Activated gamma-delta T cell treated with anti-CD3 and anti-CD28 coated beads, Interleukin-2, amount 50 U/mL, for 16 hours (primary cell): Measurements from ENCODE around the gene QSOX1.
A peak's percentile ranks its signal among the peaks of the same experiment; 100 is the strongest.
"Not testable (repeated sequence)": the region's sequence is repeated elsewhere in the genome, so short reads cannot be mapped to it uniquely, and the experiment has no call there.

Experiments used
- DNase-seq: peaks from one replicate; pipeline ENCODE4 v3.0.0-alpha.2; 2020; ENCODE audit warnings: low read depth

QSOX1 gene, protein sequence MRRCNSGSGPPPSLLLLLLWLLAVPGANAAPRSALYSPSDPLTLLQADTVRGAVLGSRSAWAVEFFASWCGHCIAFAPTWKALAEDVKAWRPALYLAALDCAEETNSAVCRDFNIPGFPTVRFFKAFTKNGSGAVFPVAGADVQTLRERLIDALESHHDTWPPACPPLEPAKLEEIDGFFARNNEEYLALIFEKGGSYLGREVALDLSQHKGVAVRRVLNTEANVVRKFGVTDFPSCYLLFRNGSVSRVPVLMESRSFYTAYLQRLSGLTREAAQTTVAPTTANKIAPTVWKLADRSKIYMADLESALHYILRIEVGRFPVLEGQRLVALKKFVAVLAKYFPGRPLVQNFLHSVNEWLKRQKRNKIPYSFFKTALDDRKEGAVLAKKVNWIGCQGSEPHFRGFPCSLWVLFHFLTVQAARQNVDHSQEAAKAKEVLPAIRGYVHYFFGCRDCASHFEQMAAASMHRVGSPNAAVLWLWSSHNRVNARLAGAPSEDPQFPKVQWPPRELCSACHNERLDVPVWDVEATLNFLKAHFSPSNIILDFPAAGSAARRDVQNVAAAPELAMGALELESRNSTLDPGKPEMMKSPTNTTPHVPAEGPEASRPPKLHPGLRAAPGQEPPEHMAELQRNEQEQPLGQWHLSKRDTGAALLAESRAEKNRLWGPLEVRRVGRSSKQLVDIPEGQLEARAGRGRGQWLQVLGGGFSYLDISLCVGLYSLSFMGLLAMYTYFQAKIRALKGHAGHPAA

DNA sequence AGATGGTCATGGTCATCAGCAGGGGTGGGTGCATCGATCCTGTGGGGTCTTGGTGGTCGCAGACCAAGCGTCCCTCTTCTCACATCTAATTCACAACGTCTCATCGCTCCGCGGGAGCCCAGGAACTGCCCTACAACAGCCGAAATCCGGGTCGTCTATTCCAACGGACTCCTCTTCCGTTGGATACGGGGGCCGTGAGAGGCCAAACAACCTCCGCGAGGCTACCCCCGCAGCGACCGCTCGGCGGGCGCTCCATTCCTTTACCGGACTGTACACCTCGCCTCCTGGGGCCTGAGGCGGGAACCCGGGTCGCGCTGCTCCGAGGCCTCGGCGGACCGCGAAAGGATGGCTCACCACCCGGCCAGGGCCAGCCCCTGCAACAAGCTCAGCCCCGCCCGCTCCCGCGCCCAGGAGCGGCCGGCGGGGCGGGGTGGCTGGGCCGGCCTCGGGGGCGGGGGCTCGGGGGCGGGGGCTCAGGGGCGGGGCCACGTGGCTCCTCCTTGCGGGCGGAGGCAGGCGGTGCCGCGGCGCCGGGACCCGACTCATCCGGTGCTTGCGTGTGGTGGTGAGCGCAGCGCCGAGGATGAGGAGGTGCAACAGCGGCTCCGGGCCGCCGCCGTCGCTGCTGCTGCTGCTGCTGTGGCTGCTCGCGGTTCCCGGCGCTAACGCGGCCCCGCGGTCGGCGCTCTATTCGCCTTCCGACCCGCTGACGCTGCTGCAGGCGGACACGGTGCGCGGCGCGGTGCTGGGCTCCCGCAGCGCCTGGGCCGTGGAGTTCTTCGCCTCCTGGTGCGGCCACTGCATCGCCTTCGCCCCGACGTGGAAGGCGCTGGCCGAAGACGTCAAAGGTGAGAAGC lies at the start of gene QSOX1:
TSS of gene QSOX1 (plus strand) at position 545 of the 857 bp plus-strand sequence. CDS start at position 584, 39 bp downstream.
- DNase-seq = peak; percentile 76

DNA sequence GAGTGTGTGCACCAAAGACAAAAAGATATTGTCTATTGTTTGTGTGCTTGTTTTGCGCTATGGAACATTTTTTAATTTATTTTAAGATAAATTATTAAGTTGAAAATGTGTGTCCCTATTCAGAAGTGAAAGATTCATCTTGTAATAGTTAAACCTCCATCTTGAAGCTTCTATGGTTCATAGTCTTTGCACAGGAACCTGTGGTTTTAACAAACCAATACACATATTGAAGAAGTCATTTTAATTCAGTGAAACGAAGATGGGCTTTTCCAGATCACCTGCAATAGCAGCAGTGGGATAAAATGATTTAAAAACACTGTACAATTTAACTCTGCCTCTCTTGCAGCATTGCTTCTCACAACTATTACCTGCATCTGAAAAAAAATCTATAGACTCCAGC lies 42.6 kb upstream of the QSOX1 start:
- no peak for DNase-seq

DNA sequence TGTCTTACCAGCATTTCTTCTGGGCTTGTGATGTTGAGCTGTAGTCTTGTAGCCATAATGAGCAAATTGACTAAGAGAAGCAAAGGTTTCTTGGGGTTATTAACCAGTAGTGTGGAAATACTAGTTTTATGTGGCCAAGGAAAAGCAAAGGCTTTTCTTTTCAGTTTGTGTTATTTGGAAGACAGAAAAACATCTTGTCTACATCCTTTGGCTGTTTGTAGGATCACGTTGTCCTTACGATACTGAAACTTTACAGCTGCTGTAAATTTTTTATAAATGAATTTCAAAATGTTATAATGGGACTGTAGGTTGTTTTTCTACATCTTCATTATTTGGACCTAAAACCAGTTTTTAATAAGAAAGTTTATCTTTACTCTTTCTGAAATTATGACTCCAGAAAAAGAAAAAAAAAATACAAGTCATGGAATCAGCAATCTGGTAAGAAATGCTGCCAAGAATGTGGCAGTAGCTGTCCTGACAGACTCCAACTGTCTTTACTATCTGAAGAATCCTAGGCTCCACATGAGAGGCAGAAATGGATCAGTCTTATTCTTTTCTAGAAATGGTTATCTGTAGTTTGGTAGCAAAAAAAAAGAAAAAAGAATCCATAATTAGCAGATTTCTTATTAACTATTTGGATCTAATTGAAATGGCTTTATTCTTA lies 41.6 kb upstream of the QSOX1 start:
- DNase-seq = no peak

DNA sequence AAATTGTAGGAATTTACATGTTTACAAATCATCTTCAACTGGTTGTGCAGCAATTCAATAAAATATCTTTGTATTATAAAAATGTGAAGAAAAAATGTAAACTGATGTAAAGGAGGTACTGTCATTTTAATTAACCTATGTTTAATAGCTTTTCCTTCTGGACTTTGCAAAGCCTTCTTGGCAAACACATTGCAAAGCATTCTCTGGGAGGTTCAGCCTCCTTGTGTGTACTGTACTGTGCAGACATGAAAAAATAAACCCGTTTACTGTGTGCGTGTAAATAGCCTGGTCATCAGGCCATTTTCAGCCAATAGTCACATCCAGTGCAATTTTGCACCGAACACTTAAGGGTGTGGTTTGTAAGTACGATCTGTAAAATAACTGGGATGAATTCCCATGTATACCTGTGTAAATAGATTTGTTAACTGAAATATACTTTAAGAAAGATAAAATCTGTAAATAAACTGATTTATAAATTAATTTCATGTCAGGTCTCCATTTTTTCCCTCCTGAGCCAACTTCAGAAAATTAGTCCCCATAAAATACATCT lies 40.2 kb upstream of the QSOX1 start:
- DNase-seq = no peak

DNA sequence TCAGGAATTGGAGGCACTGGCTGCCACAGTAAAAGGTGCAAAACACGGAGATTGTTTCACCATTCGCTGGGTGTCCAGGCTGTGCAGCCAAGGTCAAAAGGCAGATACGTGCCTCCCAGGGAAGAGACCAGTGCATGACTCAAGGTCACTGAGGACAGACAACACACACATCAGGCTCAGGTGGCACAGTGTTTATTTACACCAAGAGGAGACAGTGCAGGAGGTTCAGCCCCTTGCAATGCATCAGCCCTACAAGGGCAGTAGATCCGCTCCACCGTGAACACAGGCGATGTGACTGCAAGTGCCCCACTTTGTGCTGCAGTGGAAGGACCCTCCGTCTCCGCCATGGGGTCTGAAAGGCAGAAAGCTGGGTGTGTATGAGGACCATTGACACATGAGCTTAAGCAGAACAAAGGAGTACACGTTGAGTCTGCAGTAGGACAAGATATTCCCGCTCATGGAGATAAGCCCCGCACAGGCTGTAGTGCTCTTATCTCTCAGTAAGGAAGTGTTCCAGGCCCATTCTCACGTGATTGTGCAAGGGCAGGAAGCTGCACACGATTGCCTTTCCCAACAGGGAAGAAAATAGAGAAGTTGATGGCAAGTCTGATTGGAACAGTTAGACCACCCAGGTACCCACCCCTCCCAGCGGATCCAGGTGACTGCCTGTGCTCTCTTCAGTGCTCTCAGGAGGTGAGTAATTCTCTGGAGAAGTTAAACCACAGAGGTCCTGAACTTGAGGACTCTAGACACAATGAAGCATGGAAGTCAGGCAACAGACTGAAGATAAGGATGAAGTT lies 37.5 kb upstream of the QSOX1 start:
- no peak for DNase-seq

DNA sequence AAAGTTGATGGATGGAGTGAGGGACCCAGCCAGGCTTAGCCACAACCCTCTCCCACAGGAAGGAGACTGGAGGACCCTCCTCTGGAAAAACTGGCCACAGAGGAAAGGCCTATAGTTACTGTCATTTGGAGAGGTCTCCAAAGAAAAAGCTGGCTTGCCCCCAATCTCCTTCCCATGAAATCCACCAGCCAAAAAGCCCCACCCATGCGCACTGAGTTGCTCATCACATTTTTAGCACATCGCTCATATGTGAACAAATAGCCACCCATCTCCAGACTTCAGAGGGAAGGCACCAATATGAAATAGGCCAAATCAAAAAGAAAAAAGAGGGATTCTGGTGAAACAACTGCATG lies 36.9 kb upstream of the QSOX1 start:
- no peak for DNase-seq

DNA sequence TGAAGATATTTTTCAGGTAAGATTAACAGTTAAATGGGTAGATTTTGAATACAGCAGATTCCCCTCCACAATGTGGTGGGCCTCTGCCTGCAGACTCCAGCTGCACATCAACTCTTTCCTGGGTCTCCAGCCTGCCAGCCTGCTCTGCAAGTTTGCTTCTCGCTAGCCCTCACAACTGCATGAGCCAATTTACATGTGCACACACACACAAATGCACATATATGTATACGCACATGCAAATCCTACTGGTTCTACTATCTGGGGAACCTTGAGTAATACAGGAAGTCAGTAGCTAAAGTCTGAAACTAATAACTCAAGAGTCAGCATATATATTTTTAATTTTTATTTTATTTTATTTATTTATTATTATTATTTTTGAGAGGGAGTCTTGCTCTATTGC lies 34.8 kb upstream of the QSOX1 start:
- no peak for DNase-seq

DNA sequence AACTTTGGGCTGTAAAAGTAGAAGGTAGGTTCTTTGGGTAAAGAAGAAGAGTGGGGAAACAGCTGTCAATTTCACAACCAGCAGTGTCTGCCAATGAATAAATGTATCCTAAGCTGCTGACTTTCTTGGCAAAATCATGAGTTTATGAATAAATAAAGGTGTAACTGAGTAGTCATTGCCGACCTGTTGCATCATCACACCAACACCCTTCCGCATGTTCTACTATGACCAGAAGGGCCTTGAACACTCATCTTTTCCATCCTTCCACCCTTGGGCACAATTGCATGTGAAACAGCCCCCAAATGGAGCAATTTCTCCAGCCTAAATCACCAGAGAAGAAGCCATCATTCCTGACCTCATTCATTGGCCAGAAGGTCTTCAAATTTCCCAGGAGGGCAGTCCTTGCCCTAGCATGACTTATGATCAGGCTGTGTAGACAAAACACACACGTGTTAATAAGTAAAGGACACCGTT lies 31.2 kb upstream of the QSOX1 start:
- DNase-seq = no peak

DNA sequence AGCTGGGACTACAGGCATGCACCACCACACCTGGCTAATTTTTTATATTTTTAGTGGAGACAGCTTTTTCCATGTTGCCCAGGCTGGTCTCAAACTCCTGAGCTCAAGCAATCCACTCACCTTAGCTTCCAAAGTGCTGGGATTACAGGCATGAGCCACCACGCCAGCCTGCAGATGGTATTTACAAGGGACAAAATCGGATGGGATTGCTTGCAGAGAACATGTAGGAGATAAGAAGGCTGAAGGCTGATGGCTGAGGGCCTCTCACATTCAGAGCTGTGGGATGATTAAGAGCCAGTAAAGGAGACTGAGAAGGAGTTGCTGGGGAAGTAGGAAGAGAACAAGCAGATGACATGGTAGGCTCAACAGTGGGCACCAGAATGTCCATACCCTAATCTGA lies 24.0 kb upstream of the QSOX1 start:
- no peak for DNase-seq

DNA sequence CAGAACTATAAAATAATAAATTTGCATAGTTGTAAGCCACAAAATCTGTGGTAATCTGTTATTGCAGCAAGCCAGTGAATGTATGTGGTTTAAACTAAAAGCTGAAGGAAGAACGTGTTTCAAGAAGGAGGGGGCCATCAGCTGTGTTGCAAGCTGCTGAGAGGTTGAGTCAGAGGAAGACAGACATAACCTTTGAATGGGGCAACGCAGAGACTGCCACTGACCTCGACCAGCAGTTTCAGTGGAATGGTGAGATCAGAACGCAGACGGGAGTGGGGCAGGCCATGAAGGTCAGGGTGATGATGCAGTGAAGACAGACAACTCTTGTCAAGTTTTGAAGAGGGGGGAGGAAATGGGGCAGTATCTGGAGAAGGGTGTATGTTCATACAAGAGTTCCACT lies 23.2 kb upstream of the QSOX1 start:
- no peak for DNase-seq

DNA sequence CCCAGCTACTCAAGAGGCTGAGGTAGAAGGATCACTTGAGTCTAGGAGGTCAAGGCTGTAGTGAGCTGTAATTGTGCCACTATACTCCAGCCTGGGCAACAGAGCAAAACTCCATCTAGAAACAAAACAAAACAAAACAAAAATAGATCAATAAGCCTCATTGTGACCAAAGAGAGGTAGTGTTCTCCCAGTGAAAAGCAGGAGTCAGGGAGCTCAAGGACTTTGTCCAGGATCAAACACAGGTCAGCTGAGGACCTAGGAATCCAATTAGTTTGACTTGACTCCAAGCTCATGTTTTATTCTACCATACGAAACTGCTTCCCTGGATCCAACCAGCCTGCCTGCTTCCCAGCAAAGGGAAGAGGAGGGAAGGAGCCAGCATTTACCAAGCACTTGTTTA lies 21.5 kb upstream of the QSOX1 start:
- no peak for DNase-seq

DNA sequence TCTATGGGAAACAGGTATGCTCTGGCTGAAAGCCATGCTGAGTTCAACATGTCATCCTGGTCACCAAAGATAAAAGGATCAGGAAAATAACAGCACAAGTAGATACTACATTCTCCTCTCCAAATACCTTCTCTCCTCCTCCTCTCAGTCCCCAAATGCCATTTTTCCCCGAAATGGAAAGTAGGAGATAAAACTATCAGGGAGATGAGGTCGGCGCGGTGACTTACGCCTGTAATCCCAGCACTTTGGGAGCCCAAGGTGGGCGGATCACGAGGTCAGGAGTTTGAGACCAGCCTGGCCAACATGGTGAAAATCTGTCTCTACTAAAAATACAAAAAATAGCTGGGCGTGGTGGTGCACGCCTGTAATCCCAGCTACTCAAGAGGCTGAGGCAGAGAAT lies 21.0 kb upstream of the QSOX1 start:
- not testable (repeated sequence) for DNase-seq

DNA sequence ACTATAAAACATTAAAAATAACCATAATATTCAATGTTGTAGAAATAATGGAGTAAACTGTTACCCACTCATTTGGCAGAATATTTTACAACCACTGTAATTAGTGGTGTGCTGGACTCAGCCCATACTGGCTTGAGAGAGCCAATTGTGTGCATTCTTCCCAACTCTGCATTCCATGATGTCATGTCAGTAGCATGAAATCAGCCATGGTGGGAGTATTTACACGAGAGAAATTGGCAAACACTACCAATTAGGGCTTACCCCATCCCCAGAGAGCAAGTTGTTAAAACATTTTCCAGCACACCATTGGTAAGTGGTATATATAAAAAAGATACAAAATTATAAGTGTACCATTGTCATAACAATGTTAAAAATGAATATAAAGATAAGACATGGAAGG lies 19.1 kb upstream of the QSOX1 start:
- no peak for DNase-seq

DNA sequence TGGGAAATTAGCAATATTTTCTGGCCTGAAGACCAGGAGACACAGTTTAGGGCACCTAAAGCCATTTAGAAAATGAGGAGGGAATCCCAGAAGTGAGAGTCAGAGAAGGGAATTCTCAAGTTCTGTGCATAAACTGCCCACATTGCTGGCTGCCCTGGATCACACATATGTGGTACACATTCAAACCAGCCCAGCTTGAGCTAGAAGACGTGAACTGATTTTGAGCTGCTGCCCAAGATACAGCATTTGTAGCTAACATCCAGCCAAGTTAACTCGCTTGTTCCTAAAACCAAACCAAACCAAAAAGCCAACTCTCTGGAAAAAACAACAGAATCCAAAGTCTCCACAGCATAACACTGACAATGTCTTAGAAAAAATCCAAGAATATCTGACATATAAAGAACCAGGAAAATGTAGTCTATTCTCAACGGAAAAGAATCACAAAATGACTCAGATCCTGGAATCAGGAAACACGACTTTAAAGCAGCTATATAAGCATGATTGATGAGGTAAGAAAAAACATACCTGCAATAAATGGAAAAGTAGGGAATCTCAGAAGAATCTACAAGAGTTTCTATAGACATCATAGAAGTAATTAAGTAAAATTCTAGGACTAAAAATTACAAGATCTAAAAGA lies 18.2 kb upstream of the QSOX1 start:
- no peak for DNase-seq

DNA sequence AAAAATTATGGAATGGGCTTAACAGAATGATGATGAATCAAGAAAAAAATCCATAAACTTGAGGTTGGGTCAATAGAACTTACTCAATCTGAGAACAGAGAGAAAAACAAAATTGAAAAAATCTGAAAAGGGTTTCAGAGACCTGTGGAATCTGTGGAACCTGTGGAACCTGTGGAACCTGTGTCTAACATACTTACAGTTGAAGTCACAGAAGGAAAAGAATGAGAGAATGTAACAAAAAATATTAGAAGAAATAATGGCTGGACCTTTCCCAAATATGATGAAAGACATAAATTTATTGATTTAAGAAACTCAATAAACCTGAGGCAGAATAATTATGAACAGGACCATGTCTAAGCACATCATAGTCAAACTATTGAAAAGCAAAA lies 17.7 kb upstream of the QSOX1 start:
- DNase-seq = no peak

DNA sequence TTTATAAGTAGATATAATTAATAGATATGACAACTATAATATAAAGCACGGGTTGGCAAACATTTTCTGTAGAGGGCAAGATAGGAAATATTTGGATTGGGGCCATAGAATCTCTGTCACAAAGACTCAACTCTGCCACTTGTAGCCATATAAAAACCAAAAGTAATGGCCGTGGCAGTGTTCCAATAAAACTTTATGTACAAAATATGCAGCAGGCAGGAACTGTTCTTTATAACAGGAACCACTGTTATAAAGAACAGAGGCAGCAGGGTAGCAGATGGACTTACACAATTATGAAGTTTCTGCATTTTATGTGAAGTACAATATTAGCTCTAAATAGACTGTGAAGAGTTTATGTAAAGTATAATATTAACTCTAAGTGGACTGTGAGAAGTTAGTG lies 16.9 kb upstream of the QSOX1 start:
- no peak for DNase-seq

DNA sequence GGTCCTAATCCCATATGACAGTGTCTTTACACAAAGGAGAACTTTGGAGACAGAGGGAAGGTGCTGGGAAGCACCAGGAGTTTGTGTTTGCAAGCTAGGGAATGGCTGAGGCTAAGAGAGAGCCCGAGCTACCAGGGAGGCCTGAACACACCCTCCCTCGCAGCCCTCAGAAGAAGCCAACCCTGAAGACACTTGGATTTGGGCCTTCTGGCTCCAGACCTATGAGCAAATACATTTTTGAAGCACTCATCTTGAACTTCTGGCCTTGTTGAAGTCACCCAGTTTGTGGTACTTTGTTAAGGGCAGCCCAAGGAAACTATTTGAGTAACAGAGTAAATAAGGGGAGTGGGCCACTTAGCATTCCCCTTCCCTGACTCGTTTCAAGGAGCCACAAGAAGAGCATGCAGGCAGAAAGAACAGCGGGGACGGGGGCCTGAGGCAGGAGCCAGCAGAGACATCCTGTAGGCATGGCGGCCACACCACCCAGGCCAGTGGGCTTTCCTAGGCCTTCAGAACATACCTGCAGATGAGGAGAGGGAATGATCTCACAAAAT lies 13.2 kb upstream of the QSOX1 start:
- no peak for DNase-seq

DNA sequence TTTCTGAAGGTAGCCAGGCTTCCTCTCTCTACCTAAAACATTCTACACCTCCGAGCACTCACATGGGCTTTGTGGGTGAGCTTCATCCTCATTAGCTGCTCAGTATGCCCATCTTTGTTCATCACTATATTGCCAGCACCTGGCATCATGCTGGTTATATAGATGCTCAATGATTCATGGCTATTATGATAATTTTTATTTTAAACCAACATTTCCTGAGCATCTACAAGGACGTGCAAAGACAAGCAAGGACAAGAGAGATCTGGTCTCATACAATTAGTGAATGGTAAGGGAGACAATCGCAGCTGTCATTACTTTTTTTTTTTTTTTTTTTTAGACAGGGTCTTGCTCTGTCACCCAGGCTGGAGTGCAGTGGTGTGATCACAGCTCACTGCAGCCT lies 11.3 kb upstream of the QSOX1 start:
- no peak for DNase-seq

DNA sequence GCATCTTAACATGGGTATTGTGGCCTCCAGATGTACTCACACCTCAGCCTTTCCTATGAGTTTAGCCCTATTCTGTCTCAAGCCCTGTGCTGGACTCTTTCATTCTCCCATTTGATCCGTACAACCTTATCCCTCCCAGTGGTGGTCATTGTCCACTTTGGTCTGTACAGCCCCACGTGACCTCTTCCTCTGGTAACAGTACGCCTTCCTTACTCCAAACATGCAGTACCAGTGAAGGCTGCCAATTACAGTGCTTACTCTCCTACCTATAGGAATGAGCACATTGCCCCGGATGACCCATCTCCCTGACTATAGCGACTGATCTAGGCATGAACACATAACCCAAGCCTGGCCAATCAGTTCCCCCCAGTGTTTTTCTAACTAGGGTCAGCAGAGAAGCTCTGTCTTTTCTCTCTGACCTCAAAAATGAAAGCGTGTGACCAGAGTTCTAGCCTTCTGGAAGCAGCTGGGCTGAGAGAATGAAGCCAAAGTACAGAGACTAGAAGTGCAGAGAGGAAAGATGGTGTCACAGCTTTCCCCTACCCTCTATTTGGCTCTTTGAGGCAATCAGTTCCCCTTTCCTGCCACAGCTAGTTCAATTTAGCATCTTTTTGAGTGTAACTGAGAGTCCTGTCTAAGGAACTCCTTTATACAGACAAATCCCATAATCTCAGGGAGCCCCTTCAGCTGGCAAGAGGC lies 9.9 kb upstream of the QSOX1 start:
- no peak for DNase-seq
